ENCODE data around the gene RTEL1.
"Not testable (repeated sequence)": the region's sequence is repeated elsewhere in the genome, so short reads cannot be mapped to it uniquely, and the experiment has no call there.

Gene RTEL1

DNA sequence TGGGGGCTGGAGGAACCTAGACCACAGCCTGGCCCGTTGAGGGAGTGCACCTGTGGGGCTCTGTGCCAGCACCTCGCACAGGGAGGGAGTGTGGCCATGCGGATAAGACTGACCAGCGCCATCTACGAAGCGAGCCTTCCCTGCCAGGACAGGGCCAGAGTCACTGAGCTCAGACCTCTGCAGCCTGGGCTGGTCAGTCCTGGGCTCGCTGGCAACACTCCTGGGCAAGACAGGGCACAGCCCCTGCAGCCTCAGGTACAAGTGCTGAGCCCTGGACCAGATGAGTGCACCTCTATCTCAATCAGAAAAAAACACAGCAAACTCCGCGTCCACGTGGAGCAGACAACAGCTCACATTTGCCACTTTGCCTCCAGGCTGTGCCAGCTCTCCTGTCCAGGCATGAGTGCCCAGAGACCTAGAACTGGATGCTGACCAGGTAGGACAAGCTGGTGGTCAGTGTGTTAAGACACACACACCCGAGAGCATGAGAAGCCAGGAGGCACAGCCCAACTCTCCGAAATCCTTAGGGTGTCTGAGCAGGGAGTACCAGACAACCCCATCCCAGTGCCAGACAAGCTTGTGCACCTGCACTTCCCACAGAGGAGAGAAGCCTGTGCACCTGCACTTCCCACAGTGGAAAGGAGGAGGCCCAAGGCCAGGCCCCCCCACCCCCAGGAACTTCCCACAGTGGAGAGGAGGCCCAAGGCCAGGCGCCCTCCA lies 44.8 kb downstream of the RTEL1 start:
- no peak for DNase-seq

DNA sequence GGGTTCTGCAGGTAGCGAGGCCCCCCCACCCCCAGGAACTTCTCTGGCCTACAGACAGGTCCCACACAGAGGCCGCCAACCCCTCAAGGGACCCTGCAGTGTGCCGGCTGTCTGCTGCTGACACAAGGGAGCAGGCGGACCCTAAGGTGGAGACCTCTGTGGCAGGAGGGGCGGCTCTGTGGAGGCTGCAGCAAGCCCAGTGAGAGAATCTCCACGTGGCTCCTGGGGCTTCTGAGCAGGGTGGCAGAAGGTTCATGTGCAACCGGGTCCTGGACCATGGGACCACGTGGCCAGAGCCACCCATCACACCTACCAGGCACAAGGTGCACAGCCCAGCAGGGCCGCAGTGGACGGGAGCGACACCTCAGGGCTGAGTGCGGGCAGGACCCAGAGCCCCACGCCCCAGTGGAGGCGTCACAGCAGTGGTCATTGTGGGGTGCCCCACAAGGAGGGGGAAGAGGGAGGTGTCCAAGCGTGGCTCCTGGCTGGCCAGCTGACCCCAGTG lies 45.4 kb downstream of the RTEL1 start:
- no peak for DNase-seq

GRCh38 chr20:63703976-63704748 lies 46.0 kb downstream of the RTEL1 start:
- DNase-seq: no peak

- DNase-seq: no peak
These were observed 46.6 kb downstream of the RTEL1 start for GRCh38 chr20:63704749-63705117.

- no peak for DNase-seq
These were observed 47.3 kb downstream of the RTEL1 start for GRCh38 chr20:63705232-63706026.

DNA sequence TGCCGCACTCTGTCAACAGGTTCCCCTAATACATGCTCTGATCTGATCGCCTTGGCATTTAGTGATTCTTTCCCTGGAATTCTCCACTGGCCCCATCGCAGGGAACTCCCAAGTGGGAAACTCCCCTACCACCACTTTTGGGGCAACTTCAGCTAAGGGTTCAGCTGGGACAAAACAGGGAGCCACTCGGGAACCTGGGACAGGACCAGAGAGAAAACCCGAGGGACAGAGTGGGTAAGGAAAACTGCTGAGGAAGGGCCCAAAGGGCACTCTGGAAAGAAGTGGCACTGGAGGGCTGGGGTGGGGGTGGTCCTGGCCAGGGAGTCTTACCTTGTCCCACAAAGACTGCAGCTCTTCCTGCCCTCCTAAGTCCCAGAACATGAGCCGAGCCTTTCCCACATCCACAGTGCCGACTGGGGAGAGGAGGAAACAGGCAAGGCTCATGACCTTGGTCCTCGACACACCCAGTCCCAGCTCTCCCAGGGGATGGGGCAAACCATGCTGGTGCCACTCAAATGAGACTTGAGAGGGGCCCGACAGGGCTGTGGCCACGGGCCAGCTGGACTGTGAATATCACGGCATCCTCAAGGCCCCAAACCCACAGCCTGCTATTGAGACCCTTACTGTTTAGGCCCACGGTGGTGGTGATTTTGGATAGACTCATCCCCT lies 48.0 kb downstream of the RTEL1 start:
- DNase-seq: no peak

- DNase-seq: no peak
These were observed 48.9 kb downstream of the RTEL1 start for GRCh38 chr20:63706852-63707557.

DNA sequence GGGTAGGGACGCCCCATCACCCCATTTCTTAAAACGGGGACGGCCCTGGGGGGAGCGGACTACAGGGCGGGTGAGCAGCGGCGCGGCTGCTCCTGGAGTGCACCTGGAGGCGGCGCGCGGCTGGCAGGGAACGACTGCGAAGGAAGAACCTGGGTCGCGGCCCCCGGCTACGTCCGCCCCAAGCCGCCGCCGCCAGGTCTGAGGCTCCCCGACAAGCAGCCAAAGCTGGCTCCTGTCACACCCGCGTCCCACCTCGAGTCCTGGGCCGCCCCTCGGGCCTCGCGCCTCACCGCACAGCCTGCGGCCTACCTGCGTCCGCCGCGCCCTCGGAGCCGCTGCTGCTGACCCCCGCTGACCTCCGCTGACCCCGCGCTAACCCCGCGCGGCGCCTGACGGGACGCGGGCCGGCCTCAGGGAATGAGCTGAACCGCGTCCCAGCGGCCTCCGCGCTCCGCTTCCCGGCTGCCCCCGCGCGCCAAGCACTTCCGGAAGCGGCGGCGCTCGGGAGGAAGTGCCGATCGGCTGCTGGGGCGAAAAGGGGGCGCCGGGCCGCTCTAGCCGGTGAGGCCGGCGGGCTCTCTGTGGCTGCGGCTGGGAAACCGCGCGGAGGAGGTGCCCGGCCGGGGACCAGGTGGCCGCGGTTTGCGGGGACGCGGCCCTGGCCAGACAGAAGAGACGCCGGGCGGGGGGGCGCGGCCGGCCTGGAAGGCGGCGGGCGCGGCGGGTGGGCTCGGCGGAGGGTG lies 49.6 kb downstream of the RTEL1 start, which contains the start of the genes ARFRP1 and ZGPAT:
TSS of gene ARFRP1 (minus strand) at position 419 of the 743 bp plus-strand sequence. CDS start 885 bp downstream, outside the sequence.
TSS of gene ZGPAT (plus strand) at position 482 of the 743 bp plus-strand sequence. CDS start 542 bp downstream, outside the sequence.
- DNase-seq: peak; percentile 87

- DNase-seq: no peak
These were observed 50.4 kb downstream of the RTEL1 start for GRCh38 chr20:63708301-63709148.

GRCh38 chr20:63709149-63709527 lies 51.0 kb downstream of the RTEL1 start:
- no peak for DNase-seq

- DNase-seq: no peak
These were observed 53.1 kb downstream of the RTEL1 start for GRCh38 chr20:63711085-63711645.

GRCh38 chr20:63712191-63712590 lies 54.1 kb downstream of the RTEL1 start:
- DNase-seq: no peak

DNA sequence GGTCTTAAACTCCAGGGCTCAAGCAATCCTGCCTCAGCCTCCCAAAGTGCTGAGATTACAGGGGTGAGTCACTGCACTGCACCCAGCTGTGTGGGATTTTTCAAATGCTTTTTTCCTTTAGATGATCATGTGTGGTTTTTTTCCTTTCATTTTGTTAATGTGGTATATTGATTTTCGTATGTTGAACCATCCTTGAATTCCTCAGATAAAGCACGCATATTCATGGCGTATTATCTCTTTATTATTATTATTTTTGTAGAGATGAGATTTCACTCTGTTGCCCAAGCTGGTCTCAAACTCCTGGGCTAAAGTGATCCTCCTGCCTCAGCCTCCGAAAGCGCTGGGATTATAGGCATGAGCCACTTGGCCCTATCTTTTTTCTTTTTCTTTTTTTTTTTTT lies 56.7 kb downstream of the RTEL1 start:
- DNase-seq: no peak

DNA sequence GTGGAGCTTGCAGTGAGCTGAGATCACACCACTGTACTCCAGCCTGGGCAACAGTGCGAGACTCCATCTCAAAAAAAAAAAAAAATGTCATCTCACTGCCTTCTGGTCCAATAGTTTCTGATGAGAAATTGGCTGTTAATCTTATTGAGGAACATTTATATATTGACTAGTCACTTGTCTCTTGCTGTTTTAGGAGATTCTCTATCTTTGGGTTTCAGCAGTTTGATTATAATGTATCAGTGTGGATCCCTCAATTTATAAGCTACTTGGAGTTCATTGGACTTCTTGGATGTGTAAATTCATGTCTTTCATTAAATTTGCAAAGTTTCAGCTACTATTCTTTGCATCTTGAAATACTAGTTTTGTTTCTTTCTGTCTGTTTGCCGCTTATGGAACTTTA lies 60.9 kb downstream of the RTEL1 start:
- no peak for DNase-seq

GRCh38 chr20:63722967-63723622 lies 65.0 kb downstream of the RTEL1 start:
- not testable (repeated sequence) for DNase-seq

GRCh38 chr20:63730189-63730733 lies 72.1 kb downstream of the RTEL1 start:
- DNase-seq: not testable (repeated sequence)

GRCh38 chr20:63731410-63731809 lies 73.3 kb downstream of the RTEL1 start:
- no peak for DNase-seq

DNA sequence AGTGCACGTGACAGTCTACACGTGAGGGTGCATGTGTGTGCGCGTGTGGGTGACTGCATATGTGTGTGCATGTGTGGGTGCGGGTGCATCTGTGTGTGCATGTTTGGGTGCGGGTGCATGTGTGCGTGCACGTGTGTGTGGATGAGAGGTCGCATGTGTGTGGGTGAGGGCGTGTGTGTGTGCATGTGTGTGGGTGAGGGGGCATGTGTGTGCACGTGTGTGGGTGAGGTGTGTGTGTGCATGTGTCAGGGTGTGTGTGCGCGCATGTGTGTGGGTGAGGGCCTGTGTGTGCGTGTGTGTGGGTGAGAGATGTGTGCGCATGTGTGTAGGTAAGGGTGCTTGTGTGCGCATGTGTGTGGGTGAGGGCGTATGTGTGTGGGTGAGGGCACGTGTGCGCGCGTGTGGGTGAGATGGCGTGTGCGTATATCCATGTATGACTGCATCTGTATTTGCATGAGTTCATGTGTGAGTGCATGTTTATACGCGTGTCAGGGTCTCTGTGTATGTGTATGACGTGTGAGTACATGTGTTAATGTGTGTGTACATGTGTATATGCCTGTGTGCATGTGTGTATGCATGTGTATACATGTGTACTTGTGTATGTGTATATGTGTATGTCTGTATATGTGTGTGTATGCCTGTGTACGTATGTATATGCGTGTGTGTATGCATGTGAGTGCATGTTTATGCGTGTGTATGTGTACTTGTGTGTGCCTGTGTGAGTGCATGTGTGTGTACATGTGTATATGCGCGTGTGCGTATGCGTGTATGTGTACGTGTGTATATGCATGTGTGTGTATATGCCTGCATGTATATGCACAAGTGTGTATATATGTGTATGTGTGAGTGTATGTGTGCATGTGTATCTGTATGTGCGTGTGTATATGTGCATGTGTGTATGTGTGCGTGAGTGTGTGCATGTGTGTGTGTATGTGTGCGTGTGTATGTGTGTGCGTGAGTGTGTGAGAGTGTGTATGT lies 74.3 kb downstream of the RTEL1 start:
- DNase-seq: no peak
